Measurements from ENCODE around the gene KRTAP5-8.

GRCh38 chr11:71502026-71502425, 35.8 kb upstream of the KRTAP5-8 start:
- TF ChIP-seq CTCF (IDR thresholded peaks at IDR 0.05) (no peak), EZH2phosphoT487 (IDR thresholded peaks at IDR 0.05) (no peak)
